Measurements from ENCODE around the gene YPEL3.
"Not testable (repeated sequence)": the region's sequence is repeated elsewhere in the genome, so short reads cannot be mapped to it uniquely, and the experiment has no call there.

The YPEL3 gene

DNA sequence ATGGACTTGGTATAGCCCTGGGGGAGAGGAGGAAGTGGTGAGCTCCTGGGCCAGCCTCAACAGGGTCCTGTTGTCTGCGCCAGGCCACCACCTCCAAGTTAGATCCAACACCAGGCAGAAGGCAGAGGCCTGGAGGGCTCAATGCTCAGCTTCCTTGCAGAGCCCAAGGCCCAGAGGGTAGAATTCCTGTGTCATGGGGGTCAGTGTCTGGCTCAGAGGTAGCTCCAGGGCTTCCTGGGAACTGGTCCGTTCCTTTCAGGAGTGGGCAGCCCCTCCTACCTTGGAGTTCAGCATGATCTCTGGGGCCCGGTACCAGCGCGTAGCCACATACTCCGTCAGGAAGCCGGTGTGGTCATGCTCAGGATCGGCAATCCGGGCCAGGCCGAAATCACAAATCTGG is 21.8 kb upstream of the YPEL3 start:
- no peak for DNase-seq (ENCODE audit: low spot score)

DNA sequence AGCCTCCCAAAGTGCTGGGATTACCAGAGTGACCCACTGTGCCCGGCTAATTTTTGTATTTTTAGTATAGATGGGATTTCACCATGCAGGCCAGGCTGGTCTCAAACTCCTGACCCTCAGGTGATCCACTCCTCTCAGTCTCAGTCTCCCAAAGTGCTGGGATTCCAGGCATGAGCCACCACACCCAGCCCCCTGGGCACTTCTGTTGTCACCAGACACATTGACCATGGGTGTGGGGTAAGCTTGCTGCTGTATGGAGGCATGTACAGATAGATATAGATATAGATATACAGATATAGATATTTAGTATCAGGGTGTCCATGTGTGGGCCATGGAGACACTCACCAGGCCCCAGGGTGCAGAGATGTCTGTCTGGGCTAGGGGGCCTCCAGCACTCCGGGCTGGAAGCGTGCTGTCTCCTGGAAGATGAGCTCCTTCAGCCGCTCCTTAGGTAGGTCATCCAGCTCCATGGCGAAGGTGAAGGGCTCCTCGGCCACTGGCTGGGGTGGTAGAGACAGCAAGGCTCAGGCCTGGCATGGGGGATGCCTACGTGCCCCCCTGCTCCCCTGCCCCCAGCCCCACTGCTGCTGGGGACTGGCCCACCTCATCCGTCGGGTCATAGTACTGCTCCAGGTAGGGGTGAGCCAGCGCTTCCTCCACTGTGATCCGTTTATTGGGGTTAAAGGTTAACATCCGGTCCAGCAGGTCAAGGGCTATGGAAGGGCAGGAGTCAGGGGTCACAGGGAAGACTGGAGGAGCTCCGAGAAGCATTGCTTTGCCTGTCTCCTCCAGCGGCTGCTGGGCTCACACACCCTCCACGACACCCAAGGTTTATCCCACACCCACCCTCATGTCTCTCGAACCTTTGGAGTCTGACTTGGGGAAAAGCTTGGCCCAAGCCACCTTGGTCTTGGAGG is 20.5 kb upstream of the YPEL3 start:
- no peak for DNase-seq (ENCODE audit: low spot score)

DNA sequence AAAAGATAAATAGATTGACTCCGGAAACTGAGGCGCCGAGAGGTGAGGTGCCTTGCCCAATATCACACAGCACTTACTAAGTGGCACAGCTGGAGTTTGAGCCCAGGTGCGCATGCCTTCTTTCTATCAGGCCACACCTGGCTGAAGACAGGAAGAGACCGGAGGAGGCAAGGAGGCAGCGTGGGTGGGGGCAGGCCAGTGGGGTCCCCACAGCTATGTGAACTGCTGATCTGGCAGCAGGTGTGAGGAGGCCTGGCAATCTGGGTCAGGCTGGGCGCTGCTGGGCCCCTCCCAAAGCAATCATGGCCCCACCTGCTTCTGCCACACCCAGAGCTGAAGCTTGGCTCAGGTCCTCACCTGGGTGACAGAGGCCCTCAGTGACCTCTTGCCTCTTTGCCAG is 19.2 kb upstream of the YPEL3 start:
- no peak for DNase-seq (ENCODE audit: low spot score)

DNA sequence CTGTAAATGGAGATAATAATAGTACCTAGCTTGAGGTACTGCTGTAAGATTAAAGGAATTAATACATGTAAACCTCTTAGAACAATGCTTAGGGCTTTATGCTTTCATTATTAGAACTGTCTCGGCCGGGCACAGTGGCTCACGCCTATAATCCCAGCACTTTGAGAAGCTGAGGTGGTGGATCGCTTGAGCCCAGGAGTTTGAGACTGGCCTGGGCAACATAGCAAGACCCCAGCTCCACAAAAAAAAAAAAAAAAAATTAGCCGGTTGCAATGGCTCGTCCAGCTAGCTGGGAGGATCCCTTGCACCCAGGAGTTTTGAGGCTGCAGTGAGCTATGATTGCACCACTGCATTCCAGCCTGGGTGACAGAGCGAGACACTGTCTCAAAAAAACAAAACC is 18.8 kb upstream of the YPEL3 start:
- not testable (repeated sequence) for DNase-seq (ENCODE audit: low spot score)

DNA sequence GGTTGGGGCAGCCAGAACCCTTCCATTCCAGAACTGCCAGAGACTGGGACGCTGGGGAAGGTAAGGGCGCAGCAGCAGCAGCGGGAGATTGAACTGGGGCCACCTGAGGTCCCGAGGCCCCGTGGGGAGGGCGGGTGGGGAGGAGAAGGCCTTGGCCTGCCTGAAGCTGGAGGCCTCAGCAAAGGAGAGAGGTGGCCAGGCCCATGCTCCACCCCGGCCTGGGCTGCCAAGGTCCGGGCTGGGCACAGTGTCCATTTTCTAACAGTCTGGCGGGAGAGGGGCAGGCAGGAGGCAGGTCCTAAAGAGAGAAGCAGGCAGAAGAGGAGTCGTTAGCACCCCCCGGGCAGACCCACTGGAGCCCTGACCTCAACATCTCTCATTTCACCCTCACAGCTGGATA is 18.4 kb upstream of the YPEL3 start:
- DNase-seq (ENCODE audit: low spot score), result no peak

DNA sequence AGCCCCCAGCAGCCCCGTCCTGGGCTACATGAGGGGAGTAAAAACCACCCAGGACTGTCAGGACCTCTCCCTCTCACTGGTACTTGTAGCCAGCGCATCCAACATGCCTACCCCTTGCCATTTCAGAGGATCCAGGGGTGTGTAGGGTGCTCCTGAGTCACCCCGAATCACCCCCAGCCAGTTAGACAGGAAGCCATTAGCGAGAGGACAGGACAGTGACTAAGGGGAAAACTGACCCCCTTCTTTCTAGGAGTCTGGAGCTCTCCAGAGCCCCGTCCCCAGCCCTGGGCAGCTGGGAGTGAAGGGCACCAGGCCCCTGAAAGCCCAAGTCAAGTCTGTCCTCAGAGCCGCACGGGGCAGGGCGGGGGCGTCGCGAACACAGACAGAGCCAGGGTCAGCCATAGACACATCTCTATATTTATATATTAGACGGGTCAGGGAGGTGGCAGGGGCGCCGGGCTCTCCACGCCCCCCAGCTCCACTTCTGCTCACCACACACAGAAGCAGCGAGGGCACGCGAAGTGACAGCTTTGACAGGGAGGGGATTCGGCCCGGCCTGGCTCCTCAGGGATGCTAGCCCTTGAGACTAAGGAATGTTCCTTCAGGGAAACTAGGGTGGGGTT is 17.8 kb upstream of the YPEL3 start:
- no peak for DNase-seq (ENCODE audit: low spot score)

DNA sequence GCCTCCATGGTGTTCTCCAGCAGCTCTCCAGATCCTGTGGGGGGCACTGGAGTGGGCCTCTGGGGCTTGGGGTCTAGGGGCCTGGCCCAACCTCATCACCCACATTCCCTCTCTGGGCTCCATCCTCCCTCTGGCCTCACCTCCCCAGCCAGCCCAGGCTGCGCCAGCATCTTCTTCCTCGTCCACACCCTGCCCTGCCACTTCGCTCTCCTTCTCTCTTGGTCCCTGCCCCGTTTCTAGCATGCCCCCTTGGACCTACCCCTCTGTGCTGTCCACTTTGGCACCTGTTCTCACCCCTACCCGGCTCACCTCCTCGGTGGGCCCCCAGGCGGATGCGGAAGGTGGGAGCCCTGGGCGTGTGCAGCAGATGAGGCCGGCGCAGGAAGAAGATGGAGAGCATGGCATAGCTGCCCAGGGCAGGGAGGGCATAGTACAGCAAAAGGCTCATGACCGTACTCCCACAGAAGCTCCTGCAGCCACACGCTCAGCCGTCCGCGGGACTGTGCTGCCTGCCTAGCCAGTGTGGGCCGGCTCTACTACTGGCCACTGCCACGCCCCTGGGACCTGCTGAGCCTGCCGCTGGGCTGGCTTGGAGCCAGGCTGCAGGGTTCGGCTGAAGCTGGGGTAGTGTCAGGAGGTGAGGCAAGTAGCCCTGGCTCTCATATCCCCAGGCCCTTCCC is 17.2 kb upstream of the YPEL3 start, which contains the start of gene GDPD3:
TSS of gene GDPD3 (minus strand) at position 507 of the 680 bp plus-strand sequence. CDS start at position 448, 59 bp downstream.
- DNase-seq (ENCODE audit: low spot score), result no peak

DNA sequence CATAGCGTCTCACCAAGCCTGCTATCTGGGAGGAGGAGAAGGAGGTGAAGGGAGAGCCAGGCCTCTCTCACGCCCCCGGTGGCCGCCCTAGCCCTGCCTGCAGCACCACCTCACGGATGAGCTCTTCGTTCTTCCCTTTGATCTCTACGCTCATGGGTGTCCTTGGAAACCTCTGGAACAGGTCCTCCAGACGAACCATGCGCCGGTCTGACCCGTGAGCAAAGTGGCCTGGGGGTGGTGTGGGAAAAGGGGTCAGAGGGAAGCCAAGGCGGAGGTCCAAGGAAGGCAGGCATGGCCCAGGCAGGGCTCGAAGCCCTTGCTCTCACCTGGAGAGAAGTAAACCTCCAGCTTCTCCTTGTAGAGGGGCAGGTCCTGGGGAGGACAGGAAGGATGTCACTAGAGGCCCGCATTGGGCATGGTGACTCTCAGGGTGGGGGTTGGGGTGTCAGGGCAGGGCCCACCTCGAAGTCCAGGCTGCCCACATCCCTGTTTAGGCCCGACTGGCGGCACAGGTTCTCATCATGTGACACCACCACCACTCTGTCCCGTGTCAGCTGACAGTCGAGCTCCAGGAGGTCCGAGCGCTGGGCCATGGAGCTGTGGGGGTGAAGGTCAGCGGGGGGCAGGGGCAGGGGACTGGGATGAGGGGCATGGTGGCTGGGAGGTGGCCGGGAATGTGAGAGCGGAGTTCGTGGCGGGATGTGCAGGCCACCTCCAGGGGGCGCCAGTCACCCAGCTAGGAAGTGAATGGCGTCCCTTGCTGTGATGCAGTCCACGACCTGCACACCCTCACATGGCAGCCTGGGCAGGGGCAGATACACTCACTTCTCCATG is 16.4 kb upstream of the YPEL3 start:
- DNase-seq (ENCODE audit: low spot score), result peak; percentile 64

DNA sequence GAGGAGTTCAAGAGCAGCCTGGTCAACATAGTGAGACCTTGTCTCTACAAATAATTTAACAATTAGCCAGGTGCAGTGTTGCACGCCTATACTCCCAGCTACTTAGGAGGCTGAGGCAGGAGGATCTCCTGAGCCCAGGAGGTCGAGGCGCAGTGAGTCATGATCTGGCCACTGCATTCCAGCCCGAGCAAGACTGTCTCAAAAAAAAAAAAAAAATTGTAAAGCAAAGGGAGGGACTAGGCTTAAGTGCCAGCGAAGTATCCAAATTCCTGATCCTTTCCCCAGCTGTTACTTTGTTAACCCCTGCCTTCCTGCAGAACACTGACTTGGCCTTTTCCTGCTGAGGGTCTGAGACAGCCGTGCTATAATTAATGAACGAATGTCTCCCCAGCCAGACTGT is 14.6 kb upstream of the YPEL3 start:
- no peak for DNase-seq (ENCODE audit: low spot score)

DNA sequence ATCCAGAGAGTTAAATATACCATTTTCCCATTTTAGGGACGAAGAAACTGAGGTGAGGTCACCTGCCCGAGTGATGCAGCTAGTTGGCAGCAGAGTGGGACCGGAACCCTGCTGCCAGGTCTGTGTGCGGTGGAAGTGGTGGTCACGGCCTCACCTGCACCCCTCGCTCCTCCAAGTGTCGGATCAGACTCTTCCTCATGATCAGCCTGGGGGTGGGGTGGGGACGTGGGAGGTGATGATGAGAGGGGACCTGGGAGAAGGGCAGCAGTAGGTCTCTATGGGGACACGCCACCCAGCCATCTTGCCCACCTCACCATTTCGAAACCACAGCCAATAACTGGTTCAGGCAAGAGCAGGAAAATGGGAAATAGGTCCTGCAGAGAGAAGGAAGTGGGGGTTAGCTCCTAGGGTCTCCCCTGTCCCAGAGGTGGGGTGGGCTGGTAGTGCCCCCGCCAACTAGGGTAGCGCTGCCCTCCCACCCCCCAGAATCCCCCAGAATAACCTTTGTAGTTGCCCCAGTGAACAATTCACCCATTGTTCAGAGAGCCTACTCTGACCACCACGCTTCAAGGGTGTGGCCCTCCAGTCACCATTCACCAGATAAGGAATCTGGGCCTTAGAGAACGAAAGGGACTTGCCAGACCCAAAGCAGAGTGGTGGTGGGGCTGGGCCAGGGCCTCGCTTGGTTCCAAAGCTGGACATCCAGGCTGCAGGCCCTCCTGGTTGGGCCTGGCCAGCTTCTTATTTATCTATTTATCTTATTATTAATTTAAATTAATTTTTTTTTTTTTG is 12.2 kb upstream of the YPEL3 start:
- no peak for DNase-seq (ENCODE audit: low spot score)

DNA sequence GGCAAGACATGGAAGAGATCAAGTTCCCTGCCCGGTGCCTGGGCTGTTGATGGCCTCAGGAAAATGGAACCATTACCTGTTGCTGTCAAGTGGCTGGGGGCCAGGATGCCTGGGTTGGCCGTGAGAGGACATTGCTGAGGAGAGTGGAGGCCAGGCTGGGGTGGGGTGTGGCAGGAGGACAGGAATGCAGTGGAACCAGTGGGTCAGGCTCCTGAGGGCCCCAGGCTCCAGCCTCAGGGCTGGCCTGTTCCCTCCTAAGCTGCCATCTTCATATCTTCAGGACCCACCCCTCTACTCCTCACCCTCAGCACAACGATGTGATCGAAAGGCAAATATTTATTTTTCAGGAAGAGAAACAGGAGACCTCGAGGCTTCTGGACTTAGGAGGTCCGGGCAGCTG is 8.5 kb upstream of the YPEL3 start:
- DNase-seq (ENCODE audit: low spot score), result no peak

DNA sequence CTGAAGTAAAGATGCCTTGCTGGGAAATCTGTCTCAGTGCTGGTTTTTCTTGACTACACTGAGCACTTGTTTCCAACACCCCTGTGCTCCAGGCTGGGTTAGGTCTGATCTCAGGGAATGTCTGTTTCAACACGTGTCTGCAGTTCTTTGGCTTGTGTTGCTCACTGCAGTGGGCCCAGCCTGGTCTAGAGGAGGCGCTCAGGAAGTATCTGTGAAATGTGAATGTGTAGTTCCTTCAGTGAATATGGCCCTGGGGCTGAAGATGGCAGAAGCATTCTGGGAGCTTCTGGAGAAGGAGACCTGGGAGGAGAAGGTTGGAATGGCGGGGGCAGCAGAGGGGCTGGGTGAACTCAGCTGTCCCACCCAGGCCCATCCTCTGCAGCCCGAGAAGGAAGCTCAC is 8.1 kb upstream of the YPEL3 start:
- no peak for DNase-seq (ENCODE audit: low spot score)

DNA sequence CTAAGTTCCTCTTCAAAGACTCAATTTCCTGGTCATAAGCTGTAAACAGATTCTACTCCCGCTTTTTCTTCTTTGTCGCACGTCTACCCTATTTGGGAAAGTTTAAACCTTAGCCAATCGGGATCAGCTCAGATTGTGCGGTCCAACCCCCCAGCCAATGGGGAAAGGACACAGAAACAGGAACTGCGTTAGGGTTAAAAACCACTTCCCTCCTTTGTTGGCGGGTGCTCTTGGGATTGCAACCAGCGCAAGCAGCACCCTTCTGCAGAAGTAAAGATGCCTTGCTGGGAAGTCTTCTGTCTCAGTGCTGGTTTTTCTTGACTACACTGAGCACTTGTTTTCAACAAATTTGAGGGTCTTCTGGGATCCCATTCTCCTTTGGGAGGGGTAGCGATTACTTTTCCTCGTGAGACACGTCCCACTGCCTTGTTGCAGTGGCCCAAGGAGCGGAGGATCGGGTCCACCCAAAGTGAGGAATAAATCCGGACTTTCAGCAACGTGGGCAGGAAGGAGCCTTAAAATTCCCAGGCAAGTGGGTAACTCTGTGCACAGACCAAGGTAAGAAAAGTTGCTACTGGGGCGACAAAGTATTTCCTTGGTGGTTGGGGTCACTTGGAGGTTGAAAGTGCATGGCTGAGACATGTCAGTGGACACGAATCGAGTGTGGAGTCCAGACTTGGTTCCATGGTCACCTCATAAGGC is 1.0 kb upstream of the YPEL3 start:
- DNase-seq (ENCODE audit: low spot score), result no peak

DNA sequence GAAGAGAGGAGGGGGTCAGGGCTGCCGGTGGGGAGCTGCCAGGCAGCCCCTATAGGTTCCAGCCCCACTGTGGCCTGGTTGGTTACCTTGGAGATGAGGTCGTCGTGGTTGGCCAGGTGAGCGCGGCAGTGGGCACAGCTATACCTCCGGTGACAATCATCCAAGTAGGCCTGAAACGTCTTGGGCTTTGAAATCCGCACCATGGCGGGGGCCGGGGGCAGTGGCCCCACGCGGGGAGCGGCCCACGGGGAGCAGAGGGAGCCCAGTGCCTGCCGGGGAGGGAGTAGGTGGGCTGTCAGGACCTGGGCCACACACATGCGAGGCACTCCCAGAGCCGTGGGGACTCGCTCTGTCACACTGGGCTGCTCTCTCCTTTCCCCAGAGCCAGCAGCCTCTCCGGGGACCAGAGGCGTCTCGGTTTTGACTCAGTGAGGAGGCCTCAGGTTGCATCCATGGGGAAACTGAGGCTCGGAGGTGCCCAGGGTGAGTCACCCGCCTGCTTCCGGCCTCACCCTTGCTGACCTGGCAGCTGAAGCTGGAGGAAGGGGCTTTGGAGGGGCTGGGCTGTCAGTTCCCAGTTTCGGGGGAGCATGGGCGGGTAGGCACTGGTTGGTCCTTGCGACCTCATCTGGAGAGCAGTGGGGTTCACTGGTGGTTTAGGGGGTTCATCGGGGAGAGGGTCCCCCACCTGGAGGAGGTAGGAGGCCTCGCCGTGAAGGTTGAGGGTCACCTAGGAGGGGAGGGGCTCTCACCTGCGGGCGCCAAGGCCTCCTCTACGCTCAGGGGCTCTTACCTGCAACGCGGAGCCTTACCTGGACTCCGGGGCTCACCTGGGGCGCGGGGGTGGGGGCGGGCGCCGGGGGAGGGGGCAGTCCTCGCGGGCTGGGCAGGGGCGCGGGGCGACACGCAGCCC is 591 bp downstream of the YPEL3 start:
- peak; percentile 31 for DNase-seq (ENCODE audit: low spot score)

DNA sequence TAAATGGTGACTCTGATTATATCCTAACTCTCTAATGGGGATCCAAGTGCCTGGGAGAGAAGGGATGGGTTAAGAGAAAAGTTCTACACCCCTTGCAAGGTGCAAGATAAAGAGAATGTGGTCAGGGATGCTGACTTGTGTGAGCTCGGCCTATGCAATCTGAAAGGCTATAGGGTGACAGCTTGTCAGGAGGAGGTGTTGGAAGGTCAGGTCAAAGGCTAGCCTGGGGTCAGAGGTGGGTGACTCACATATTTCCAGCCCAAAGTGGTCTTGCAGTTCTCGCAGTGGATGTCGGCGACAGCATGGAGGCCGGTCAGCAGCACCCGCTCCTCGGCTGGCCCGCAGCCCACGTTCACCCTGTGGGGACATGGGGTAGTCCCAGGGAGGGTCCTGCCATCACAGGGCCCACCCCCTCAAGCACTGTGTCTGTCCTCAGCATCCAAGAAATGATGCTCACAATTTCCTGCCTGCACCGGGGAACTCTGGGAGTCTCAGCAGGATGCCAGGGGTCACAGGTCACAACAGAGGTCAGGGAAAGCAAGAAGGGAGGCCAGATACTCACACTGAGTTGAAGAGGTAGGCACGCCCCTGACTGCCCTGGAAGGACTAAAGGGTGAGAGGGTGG is 1.4 kb downstream of the YPEL3 start:
- no peak for DNase-seq (ENCODE audit: low spot score)

DNA sequence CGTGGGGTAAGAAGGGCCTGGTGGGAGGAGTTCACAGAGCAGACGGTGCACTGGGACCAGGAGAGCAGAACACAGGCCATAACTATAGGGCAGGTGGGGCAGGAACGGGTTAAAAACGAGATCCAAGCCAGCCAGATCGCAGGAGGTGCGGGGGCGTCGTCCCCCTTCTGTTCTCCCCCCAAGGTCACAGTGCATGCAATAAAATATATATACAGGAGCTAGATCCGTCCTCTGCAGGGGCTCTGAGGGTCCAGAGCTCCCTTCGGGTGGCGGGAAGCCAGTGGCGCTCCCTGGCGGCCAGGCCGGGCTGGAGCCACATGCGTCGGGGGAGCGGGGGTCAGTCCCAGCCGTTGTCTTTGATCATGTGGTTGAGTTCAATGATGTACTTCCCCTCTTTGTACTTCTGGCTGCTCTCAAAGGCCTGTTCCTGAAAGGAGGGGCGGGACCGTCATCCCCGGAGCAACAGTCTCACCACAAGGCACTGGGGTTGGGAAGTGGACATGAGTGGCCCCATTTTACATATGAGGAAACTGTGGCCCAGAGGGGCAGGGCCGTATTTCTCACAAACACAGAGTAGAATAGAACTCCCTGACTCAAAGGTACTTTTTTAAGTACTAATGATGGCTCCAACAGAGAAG is 3.5 kb downstream of the YPEL3 start:
- peak; percentile 91 for DNase-seq (ENCODE audit: low spot score)

DNA sequence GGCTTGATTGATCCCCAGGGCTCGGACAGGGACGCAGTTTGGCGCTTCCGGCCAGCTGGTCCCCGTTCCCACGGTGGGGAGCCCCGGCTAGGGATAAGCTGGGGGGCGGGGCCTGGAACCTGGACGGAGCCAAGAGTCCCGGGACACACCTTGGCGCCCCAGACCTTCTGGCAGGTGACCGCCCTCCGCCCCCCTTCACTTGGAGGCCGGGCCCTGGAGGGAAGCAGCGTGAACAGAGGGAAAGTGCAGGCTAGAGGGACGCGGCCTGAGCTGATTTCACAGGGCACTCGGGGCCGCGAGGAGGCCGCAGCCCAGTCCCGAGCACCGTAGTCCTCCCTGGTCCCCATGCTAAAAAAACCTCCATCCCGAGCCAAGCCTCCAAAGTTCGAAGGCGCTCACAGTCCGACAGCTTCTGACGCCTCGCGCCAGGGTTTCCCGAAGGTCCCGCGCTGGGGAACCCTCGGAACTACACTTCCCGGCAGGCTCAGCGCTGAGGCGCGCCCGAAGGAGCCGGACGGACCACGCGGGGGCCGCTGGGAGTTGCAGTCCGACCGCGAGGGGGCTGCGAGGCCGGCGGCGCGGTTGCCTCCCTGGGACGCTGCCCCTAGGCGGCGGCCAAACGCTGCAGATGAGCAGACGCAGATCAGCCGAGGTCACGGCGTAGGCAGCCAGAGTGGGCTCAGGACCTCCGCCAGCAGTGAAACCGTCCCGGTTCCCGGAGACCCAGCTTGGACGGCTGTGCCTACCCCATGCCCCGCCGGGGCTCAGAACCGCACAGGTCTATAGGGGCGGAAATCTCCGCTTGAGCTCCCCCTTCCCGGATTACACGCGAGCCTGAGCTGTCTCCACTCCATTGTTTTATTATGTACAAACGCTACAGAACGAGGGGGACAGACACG is 4.3 kb downstream of the YPEL3 start, which contains the start of gene TBX6:
TSS of gene TBX6 (minus strand) at position 451 of the 899 bp plus-strand sequence. CDS start 731 bp downstream, outside the sequence.
- peak; percentile 92 for DNase-seq (ENCODE audit: low spot score)
